ENCODE data around the gene MRPL14.
A peak's percentile ranks its signal among the peaks of the same experiment; 100 is the strongest.

Gene MRPL14

DNA sequence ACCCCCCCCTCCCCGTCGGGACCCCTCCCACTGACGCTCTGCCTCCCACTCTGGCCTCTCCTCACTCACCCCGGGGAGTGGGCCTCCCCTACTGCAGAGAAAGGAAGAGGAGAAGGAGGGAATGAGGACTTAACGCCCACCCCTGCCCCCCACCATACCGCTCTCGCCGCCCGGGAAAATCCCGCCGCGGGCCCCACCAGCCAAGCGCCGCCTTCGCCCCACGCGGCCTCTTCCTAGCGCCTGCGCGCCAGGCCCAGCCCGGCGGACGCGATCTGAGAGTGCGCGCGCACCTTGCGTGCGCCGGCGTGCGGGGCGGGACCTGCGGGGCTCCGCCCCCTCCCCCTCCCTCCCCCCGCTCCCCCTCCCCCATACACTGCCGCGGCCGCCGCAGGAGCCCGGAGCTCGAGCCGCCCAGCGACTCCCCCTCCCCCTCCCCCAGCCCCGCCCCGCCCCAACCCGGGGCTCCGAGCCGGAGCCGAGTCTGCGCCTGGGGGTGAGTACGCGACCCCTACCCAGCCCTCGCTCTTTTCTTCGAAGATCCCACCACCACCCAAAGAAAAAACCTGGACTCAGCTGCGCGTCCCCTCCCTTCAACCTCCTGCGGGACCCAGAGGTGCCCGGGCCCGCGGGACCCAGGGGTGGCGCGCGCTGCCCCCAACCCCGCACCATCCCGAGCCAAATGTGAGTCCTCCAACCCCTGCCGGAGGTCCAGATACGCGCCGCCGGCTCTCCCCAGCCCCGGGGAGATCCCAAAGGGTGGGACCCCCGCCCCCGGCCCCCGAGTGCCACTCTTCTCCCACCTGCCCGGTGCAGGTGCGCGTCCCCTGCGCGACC lies at the start of gene MRPL14, which contains the start of gene TMEM63B:
MRPL14 (minus strand) TSS at position 267 of the 834 bp plus-strand sequence. CDS start 10,841 bp downstream, outside the sequence.
TMEM63B (plus strand) TSS at position 369 of the 834 bp plus-strand sequence. CDS start 7,031 bp downstream, outside the sequence.
- ChIA-PET CTCF (no interaction called here), POLR2A (ENCODE audit: low non-redundant PET) (interaction anchor here (0.6 kb wide), 1 partner anchor 31 kb away, joined by 3 read pairs; no protein-coding TSS in a partner anchor)
- peak within 1 kb of the TSS; percentile 89 for H3K27ac ChIP-seq
- TF ChIP-seq, protein P1, sequence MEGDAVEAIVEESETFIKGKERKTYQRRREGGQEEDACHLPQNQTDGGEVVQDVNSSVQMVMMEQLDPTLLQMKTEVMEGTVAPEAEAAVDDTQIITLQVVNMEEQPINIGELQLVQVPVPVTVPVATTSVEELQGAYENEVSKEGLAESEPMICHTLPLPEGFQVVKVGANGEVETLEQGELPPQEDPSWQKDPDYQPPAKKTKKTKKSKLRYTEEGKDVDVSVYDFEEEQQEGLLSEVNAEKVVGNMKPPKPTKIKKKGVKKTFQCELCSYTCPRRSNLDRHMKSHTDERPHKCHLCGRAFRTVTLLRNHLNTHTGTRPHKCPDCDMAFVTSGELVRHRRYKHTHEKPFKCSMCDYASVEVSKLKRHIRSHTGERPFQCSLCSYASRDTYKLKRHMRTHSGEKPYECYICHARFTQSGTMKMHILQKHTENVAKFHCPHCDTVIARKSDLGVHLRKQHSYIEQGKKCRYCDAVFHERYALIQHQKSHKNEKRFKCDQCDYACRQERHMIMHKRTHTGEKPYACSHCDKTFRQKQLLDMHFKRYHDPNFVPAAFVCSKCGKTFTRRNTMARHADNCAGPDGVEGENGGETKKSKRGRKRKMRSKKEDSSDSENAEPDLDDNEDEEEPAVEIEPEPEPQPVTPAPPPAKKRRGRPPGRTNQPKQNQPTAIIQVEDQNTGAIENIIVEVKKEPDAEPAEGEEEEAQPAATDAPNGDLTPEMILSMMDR (conservative IDR thresholded peaks at IDR 0.05; ENCODE audit: low read depth) = no peak
- DNase-seq (ENCODE audit: low spot score) = peak; percentile 99

DNA sequence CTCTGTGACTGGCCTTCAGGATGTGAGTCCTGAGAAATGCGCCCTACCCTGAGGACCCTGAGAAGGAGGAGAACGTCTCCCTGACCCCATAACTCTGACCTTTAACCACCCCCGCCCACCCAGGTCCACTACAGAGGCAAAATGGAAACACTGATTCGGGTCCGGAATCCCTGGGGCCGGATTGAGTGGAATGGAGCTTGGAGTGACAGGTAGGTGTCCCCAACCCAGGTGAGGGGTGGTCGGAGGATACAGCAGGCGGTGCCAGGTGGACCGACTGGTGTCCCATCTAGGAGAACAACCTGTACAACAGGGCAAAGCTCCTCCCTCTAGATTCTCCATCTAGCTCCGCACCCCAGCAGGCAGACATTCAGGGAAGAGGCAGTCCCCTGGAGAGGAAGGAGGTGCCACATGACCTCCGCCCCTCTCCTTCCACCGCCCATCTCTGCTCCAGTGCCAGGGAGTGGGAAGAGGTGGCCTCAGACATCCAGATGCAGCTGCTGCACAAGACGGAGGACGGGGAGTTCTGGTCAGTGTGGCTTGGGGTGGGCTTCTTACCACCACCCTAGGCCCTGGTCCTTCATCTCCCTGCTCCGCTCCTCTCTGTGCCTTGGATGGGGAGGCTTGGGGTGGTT lies 49.0 kb upstream of the MRPL14 start:
- POLR2A ChIA-PET (ENCODE audit: low non-redundant PET) = no interaction called here
- CTCF ChIA-PET = interaction anchor here (1.0 kb wide), 1 partner anchor 58 kb away, joined by 3 read pairs; no protein-coding TSS in a partner anchor

DNA sequence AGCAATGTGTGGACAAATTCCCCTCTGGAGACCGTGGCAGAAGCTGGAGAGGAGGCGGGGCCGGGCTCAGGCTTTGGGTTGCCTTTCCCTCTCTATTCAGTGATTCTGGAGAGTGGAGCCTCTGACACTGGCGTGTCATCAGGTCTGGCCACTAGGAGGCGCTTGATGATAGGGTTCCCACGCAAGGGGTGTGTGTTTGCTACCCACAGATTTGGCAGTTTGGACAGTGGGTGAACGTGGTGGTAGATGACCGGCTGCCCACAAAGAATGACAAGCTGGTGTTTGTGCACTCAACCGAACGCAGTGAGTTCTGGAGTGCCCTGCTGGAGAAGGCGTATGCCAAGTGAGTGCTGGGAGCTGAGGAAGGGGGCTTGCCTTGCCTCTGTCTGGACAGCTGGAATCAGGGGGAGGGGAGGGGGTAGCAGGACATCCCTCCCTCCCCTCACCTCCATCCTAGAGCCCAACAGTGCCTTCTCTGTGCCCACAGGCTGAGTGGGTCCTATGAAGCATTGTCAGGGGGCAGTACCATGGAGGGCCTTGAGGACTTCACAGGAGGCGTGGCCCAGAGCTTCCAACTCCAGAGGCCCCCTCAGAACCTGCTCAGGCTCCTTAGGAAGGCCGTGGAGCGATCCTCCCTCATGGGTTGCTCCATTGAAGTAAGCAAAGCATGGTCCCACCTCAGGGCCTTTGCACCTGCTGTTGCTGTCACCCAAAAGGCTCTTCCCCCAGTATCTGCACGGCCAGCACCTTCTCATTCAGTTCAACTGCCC lies 45.7 kb upstream of the MRPL14 start:
- no peak overlapping the region for H3K27ac ChIP-seq
- POLR2A ChIA-PET (ENCODE audit: low non-redundant PET) = no interaction called here
- peak; percentile 81 for DNase-seq (ENCODE audit: low spot score)
- TF ChIP-seq, protein P1 (conservative IDR thresholded peaks at IDR 0.05; ENCODE audit: low read depth) = peak; percentile 82
- CTCF ChIA-PET = interaction anchor here (0.5 to 2.0 kb wide), 13 partner anchors 9 to 148 kb away, joined by 3 to 11 read pairs (median 6); partner anchors contain the start of gene SLC35B2

More for the DNA sequence above, 49.0 kb upstream of the MRPL14 start:
- DNase-seq (ENCODE audit: low spot score) = no peak
- TF ChIP-seq, protein P1 (conservative IDR thresholded peaks at IDR 0.05; ENCODE audit: low read depth) = no peak
- H3K27ac ChIP-seq = no peak overlapping the region

DNA sequence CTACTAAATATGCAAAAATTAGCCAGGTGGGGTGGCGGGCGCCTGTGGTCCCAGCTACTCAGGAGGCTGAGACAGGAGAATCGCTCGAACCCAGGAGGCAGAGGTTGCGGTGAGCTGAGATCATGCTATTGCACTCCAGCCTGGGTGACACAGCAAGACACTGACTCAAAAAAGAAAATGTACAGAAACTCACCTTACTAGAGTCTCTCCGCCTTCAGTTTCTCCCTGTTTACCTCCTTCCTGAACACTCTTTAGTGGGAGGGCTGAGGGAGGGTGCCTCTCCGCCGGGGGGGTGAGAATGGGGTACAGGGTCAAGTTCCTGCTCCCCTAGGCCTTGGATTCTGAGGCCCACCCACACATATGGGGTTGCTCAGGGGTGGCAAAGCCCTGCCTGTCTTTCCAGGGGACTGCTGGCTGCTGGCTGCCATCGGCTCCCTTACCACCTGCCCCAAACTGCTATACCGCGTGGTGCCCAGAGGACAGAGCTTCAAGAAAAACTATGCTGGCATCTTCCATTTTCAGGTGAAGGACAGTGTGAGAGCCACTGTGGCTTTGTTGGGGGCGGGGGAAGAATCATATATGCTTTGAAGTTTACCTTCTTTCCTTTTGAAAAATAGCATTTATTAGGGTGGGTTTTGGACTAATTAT lies 44.8 kb upstream of the MRPL14 start:
- ChIA-PET CTCF (interaction anchor here (0.6 to 2.0 kb wide), 10 partner anchors 8 to 254 kb away, joined by 3 to 11 read pairs (median 4); partner anchors contain the start of gene SLC35B2), POLR2A (ENCODE audit: low non-redundant PET) (no interaction called here)
- TF ChIP-seq, protein P1 (conservative IDR thresholded peaks at IDR 0.05; ENCODE audit: low read depth) = no peak
- DNase-seq (ENCODE audit: low spot score) = no peak
- H3K27ac ChIP-seq = no peak overlapping the region; the same call in 1 of the 2 replicates

DNA sequence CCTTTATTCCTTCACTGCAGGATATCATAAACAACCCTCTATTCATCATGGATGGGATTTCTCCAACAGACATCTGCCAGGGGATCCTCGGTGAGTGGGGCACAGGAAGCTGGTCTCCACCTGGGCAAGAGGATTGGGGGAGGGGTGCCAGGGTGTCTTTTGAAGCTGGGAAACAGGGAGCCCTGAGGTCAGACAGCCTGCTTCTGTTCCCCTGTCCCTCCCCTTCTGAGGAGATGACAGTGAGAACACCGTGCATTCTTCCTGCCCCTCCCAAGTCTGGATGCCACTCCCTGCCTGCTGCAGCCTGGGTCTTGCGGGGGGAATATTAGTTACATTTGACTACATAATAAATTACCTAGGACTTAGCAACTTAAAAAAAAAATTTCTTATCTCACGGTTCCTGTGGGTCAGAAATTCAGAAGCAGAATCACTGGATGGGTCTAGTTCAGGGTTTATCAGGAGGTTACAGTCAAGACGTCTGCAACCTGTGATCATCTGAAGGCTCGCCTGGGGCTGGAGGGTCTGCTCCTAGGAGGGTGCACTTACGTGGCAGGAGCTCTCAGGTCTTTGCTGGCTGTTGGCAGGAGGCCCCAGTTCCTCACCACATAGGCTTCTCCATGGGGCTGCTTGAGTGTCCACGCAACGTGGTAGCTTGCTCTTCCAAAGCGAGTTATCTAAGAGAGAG lies 42.8 kb upstream of the MRPL14 start:
- ChIA-PET CTCF (interaction anchor here (0.5 kb wide), 1 partner anchor 9 kb away, joined by 4 read pairs; no protein-coding TSS in a partner anchor), POLR2A (ENCODE audit: low non-redundant PET) (no interaction called here)
- no peak for DNase-seq (ENCODE audit: low spot score)
- H3K27ac ChIP-seq = peak overlapping the region; percentile 61
- TF ChIP-seq, protein P1 (conservative IDR thresholded peaks at IDR 0.05; ENCODE audit: low read depth) = no peak

Measured in RWPE1 (cell line).